ENCODE results near the gene CA5B.
A peak's percentile ranks its signal among the peaks of the same experiment; 100 is the strongest.
"Not testable (repeated sequence)": the region's sequence is repeated elsewhere in the genome, so short reads cannot be mapped to it uniquely, and the experiment has no call there.

Gene CA5B

DNA sequence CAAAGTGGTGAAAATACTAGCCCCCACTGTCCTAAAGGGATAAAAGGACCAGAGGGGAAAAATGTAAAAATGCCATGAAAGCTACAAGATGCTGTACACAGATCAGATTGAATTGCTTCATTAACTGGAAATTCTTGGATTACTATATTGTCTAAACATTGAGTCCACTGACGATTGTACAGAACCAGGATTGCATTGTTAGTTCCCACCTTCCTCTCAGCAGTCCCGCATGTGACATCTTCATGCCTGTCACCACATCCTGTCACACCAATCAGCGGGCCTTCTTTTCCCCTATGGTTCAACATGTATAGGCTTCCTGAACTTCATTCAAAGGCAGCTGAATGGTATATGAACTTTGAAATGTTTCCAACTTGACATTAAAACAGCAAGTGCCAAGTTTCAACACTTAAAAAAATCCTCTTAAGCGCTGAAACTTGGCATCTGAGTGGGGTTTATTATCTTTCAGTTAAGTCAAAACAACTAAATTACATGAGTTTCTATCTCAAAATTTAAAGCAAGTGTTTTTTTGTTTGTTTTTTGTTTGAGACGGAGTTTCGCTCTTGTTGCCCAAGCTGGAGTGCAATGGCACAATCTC, 76.8 kb downstream of the CA5B start:
- DNase-seq (ENCODE audit: low spot score), result no peak

GRCh38 chrX:15815779-15816437, 77.8 kb downstream of the CA5B start:
- peak; percentile 45 for DNase-seq (ENCODE audit: low spot score)

DNA sequence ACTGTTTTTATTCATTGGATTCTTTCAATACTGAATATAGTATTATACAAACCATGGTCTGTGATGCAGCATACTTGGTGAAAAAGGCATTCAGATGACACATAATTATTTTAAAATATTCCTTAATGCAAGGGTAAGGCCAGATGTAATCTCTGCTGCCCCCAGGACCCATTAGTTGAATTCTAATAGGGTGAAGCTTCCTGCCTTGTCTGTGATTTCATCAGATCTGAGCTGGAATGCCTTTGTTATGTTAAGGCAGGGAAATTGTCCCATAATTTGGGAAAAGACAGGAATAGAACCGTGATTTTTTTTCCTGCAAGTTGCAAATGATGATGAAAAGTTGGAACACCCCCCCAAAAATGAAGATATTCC, 78.4 kb downstream of the CA5B start:
- DNase-seq (ENCODE audit: low spot score), result no peak

GRCh38 chrX:15816886-15817285, 78.8 kb downstream of the CA5B start:
- DNase-seq (ENCODE audit: low spot score), result no peak

DNA sequence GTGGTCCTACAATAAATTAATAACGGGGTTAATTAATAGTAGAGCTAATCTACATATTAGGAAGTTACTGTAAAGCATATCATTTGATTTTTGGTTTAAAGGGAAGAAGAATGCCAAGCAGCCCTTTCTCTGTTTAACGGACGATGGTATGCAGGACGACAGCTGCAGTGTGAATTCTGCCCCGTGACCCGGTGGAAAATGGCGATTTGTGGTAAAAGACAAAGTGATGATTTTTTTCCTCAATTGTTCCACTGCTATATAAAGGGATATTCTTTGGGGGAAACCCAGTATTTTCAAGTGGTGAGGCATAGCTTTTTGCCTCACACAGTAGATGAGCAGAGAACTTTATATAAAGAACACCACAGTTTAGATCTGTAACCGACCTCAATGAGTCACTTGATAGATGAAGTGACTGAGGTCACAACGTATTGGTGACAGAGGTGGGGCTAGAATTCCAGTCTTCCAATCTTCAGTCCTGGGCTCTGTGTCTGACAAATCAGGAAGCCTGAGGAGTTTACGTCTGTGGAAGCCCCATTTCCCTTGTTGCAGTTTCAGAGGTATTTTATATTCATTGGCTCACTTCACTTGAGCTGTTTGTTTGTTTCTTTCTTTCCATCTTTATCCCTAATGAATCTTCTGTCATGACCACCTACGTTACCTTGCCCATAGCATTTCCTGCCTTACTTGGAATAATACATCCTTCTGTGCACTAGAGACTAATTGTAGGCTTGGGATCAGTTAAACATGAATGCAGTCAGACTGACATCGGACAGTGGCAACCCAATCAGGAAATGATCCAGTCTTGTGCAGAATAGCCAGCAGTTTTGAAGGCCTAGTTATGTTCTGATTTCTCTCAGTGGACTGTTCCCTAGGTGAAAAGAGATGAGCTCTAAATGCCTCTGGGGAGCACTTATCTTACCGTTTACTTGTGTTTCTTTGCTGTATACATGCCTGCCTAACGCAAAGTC, 82.3 kb downstream of the CA5B start:
- no peak for DNase-seq (ENCODE audit: low spot score)

DNA sequence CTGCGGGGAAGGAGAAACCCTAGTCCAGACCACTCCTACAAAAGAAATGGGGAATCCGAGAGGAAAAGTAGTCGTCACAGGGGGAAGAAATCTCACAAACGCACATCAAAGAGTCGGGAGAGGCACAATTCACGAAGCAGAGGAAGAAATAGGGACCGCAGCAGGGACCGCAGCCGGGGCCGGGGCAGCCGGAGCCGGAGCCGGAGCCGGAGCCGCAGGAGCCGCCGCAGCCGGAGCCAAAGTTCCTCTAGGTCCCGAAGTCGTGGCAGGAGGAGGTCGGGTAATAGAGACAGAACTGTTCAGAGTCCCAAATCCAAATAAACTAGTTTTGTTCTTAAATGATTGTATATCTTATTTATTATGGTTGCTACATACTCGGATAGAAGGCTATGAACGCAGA, 84.9 kb downstream of the CA5B start:
- no peak for DNase-seq (ENCODE audit: low spot score)

- DNase-seq (ENCODE audit: low spot score), result no peak
Observed at GRCh38 chrX:15825936-15826335, 87.9 kb downstream of the CA5B start.

GRCh38 chrX:15829217-15829616, 91.1 kb downstream of the CA5B start:
- DNase-seq (ENCODE audit: low spot score), result no peak

GRCh38 chrX:15831347-15831746, 93.3 kb downstream of the CA5B start:
- DNase-seq (ENCODE audit: low spot score), result not testable (repeated sequence)

GRCh38 chrX:15834053-15834452, 96.0 kb downstream of the CA5B start:
- no peak for DNase-seq (ENCODE audit: low spot score)

DNA sequence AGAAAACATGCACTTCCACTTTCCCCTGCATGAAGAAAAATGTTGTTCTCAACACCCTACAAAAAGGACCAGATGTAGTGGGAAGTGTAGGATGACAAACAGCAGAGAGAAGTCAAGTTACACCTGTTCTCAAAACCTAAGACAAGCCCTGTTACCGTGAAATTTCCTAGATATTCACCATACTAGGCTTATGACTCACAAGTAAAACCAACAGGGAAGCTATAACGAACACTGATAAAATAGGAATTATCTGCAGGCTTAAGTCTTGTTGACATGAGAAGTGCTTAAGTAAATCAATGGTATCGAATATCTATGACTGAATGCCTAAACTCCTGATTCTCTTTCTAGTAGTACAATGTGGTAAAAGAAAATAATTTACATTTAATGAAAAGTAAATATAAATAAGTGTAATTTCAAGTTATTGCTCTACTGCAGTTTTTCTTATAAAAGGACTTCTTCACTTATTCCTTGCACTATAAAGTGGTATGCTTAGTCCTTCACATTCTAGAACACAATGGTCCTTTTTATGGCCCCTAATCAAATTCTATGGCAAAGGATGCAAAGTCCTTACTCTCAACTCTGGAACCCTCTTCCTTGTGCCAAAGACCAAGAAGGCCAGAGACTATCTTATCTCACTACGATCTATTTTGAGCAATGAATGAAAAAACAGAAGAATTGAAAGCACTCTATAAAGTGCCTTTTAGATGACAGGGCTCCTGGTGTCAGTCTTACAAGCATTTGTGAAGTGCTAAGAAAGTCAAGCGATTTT, 96.9 kb downstream of the CA5B start:
- DNase-seq (ENCODE audit: low spot score), result no peak
